ENCODE measurements around the gene C1orf53. TPM values are rescaled to one million over a fixed set of nuclear protein-coding genes. Genes with fewer than 3 reads are reported as not detected.

Gene C1orf53
- total and polyA plus RNA-seq, 9 of the 15 experiments (the other 6 are each of a cell fraction or from before 2014, with no cell fraction given), result 0.31 to 3.2 (median 2.3) TPM

DNA sequence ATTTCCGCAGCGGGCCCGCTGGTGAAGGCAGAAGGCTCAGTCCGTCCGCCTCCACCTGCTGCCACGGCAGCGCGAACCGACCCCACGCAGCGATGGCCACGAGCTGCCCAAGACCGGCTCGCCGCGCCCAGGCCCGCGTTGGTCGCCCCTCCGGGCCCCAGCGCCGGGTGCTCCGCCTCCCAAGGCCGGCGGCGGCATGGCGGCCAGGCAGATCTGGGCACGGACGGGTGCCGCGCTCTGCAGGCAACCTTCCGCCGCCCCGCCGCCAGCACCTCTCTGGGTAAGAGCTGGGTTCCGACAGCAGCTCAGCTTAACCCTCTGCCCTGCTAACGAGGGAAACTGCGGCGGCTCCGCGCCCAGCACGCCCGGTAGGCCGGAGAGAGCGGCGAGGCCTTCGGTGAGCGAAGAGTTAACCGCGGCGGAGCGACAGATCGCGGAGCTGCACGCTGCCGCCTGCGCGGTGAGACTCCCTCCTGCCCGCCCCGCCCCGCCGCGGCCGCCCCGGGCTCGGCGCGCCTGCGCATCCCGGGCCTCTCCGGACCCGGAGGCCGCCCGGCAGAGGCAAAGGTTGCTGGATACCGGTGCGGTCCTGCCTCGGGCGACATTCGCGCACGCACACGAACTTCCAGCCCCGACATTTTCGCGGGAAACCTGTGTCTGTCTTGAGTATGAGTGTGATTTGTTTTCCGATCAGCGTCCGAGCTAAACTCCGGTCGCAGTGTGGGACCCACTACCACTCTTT, at the start of gene C1orf53 (continued):
- TF ChIP-seq MBD1 (CRISPR knock-in tag; IDR thresholded peaks at IDR 0.05) (no peak), GTF3C2 (IDR thresholded peaks at IDR 0.05; ENCODE audit: borderline replicate concordance, extremely low read depth, insufficient read length) (no peak), SIN3A (IDR thresholded peaks at IDR 0.05; ENCODE audit: borderline replicate concordance in 2 of 2, control insufficient read depth in 1 of 2, low read depth in 2 of 2, low read length in 2 of 2) (peak in 1 of 2 experiments; percentile 57; a peak in 1 of 4 replicates), TEAD1 (CRISPR knock-in tag; IDR thresholded peaks at IDR 0.05) (peak; percentile 26 to 89; a peak in 2 of 4 replicates), KLF16 (IDR thresholded peaks at IDR 0.05) (no peak), SRF (CRISPR knock-in tag; IDR thresholded peaks at IDR 0.05) (0 out of 4 replicates have a peak, but pooled peaks of 1 of the 2 experiments have one; percentile 32), TAL1 (IDR thresholded peaks at IDR 0.05) (no peak), MAFG (tag; conservative IDR thresholded peaks at IDR 0.05) (no peak), MBD2 (IDR thresholded peaks at IDR 0.05; ENCODE audit: borderline replicate concordance, low read depth) (peak; percentile 45; the same call in 1 of the 2 replicates), HLTF (IDR thresholded peaks at IDR 0.05) (peak; percentile 36; the same call in 1 of the 2 replicates), TGIF2 (CRISPR knock-in tag; IDR thresholded peaks at IDR 0.05) (peak; percentile 81; the same call in 1 of the 2 replicates), MCM5 (IDR thresholded peaks at IDR 0.05; ENCODE audit: low read depth) (no peak), ZNF717 (CRISPR knock-in tag; IDR thresholded peaks at IDR 0.05) (no peak)
- TF ChIP-seq, protein P1, sequence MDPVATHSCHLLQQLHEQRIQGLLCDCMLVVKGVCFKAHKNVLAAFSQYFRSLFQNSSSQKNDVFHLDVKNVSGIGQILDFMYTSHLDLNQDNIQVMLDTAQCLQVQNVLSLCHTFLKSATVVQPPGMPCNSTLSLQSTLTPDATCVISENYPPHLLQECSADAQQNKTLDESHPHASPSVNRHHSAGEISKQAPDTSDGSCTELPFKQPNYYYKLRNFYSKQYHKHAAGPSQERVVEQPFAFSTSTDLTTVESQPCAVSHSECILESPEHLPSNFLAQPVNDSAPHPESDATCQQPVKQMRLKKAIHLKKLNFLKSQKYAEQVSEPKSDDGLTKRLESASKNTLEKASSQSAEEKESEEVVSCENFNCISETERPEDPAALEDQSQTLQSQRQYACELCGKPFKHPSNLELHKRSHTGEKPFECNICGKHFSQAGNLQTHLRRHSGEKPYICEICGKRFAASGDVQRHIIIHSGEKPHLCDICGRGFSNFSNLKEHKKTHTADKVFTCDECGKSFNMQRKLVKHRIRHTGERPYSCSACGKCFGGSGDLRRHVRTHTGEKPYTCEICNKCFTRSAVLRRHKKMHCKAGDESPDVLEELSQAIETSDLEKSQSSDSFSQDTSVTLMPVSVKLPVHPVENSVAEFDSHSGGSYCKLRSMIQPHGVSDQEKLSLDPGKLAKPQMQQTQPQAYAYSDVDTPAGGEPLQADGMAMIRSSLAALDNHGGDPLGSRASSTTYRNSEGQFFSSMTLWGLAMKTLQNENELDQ (CRISPR knock-in tag; IDR thresholded peaks at IDR 0.05; ENCODE audit: borderline replicate concordance), result peak; percentile 25; the same call in 1 of the 2 replicates
- TF ChIP-seq, protein P2, sequence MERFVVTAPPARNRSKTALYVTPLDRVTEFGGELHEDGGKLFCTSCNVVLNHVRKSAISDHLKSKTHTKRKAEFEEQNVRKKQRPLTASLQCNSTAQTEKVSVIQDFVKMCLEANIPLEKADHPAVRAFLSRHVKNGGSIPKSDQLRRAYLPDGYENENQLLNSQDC (CRISPR knock-in tag; IDR thresholded peaks at IDR 0.05), result 0 out of 2 replicates have a peak, but pooled peaks have one; percentile 31
- TF ChIP-seq, protein P3, sequence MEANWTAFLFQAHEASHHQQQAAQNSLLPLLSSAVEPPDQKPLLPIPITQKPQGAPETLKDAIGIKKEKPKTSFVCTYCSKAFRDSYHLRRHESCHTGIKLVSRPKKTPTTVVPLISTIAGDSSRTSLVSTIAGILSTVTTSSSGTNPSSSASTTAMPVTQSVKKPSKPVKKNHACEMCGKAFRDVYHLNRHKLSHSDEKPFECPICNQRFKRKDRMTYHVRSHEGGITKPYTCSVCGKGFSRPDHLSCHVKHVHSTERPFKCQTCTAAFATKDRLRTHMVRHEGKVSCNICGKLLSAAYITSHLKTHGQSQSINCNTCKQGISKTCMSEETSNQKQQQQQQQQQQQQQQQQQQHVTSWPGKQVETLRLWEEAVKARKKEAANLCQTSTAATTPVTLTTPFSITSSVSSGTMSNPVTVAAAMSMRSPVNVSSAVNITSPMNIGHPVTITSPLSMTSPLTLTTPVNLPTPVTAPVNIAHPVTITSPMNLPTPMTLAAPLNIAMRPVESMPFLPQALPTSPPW (CRISPR knock-in tag; IDR thresholded peaks at IDR 0.05), result peak; percentile 89
